Loucy (cell line): ENCODE results near the gene HSP90AB1.

Experiments
- EZH2phosphoT487 ChIP-seq: fragments of 200-600 bp; IDR thresholded peaks from 2 replicates; pipeline ENCODE4 v1.6.1; 2018; ENCODE audit warnings: antibody characterized with exemption, mild to moderate bottlenecking, moderate library complexity, borderline replicate concordance
- TF ChIP-seq, protein P1 (sequence below): fragments of 200-600 bp; sonication (generic); conservative IDR thresholded peaks from 2 replicates; pipeline ENCODE4 v1.5.1; 2014; ENCODE audit warnings: mild to moderate bottlenecking, antibody characterized with exemption, low read length

DNA sequence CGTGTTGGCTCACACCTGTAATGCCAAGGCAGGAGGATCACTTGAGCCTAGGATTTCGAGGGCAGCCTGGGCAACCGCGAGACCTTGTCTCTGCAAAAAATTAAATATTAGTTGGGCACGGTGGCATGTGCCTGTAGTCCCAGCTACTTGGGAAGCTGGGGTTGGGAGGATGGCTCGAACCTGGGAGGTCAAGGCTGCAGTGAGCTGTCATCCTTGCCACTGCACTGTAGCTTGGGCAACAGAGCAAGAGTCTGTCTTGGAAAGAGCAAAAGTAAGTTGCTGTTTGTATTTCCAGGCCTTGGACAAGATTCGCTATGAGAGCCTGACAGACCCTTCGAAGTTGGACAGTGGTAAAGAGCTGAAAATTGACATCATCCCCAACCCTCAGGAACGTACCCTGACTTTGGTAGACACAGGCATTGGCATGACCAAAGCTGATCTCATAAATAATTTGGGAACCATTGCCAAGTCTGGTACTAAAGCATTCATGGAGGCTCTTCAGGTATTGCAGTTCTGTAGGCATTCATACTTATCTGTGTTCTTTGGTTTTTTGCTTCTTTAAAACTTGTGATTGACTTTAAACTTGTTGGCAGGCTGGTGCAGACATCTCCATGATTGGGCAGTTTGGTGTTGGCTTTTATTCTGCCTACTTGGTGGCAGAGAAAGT, 2.3 kb downstream of the HSP90AB1 start:
- TF ChIP-seq, protein P1, sequence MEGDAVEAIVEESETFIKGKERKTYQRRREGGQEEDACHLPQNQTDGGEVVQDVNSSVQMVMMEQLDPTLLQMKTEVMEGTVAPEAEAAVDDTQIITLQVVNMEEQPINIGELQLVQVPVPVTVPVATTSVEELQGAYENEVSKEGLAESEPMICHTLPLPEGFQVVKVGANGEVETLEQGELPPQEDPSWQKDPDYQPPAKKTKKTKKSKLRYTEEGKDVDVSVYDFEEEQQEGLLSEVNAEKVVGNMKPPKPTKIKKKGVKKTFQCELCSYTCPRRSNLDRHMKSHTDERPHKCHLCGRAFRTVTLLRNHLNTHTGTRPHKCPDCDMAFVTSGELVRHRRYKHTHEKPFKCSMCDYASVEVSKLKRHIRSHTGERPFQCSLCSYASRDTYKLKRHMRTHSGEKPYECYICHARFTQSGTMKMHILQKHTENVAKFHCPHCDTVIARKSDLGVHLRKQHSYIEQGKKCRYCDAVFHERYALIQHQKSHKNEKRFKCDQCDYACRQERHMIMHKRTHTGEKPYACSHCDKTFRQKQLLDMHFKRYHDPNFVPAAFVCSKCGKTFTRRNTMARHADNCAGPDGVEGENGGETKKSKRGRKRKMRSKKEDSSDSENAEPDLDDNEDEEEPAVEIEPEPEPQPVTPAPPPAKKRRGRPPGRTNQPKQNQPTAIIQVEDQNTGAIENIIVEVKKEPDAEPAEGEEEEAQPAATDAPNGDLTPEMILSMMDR, result no peak
- no peak for TF ChIP-seq EZH2phosphoT487
